Measurements from ENCODE around the gene TNFSF12.

Gene TNFSF12

DNA sequence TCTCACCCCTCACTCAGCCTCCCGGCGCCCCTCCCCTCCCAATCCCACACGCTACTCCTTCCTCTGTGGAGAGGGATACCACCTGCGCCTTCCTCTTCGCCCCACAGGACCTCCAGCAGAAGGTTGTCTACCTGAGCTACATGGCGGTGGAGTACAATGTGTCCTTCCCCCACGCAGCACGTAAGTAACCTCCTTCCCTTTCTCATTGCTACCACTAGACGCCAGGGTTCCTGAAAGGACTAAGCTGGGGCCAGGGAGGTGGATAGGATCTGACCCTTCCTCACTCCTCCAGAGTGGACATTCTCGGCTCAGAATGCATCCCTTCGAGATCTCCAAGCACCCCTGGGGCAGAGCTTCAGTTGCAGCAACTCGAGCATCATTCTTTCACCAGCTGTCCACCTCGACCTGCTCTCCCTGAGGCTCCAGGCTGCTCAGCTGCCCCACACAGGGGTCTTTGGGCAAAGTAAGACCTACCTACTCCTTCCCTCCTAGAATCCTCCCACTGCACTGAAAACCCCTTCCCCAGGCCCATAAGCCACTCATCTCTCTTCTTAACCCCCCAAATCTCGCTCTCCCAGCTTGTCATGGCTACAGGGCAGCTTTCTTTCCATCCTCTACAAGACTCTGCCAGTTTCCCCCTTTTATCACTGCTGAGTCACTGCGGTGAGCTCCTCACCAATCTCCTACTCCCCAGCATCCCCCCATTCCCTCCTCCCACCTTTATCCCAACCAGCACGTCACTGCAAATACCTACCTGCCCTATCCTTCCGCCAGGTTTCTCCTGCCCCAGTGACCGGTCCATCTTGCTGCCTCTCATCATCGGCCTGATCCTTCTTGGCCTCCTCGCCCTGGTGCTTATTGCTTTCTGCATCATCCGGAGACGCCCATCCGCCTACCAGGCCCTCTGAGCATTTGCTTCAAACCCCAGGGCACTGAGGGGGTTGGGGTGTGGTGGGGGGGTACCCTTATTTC is 32.0 kb downstream of the TNFSF12 start:
- DNase-seq (ENCODE audit: low read depth), result no peak
- no peak overlapping the region for H3K4me3 ChIP-seq (ENCODE audit: low read length)

DNA sequence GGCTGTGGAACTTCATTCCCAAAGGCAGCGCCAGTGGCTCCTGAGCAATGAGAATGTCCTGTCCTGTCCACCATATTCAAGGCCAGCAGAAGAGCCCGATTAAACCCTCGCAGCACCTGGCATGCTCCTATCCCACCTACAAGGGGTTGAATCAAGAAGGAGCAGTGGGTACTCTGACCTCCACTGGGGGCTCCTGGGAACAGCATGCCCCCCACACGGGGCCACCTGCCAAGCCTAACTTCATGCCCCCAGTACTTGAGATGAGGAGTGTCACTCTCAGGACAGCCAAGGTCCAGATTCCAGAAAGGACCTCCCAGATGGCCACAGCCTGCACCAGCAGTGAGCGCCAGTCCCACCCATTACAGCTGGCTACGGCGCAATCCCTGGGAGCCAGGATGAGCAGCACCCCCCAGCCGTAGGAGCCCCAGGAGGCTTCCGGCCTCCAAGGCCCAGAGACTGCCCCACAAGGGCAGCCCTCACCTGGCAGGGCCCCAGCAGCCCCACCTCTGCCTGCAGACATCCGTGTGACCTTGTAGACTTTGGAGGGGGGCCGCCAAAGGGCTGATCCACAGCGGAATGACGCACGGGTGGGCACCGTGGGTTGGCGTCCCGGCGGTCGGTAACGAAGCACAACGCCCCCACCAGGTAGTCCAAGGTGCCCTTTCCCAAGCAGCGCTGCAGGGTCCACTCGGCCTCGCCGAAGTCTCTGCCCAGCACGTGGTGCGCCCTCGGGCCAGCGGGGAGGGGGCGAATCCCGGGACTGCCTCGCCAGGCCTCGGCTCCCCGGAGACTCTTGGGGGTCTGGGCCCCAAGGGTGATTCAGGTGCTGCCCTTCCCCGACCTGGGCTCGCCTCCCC is 33.8 kb downstream of the TNFSF12 start:
- H3K4me3 ChIP-seq (ENCODE audit: low read length), result no peak overlapping the region
- TF ChIP-seq, protein P1, sequence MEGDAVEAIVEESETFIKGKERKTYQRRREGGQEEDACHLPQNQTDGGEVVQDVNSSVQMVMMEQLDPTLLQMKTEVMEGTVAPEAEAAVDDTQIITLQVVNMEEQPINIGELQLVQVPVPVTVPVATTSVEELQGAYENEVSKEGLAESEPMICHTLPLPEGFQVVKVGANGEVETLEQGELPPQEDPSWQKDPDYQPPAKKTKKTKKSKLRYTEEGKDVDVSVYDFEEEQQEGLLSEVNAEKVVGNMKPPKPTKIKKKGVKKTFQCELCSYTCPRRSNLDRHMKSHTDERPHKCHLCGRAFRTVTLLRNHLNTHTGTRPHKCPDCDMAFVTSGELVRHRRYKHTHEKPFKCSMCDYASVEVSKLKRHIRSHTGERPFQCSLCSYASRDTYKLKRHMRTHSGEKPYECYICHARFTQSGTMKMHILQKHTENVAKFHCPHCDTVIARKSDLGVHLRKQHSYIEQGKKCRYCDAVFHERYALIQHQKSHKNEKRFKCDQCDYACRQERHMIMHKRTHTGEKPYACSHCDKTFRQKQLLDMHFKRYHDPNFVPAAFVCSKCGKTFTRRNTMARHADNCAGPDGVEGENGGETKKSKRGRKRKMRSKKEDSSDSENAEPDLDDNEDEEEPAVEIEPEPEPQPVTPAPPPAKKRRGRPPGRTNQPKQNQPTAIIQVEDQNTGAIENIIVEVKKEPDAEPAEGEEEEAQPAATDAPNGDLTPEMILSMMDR (conservative IDR thresholded peaks at IDR 0.05; ENCODE audit: low read depth, low read length), result no peak
- no peak for DNase-seq (ENCODE audit: low read depth)

More for the DNA sequence above, 32.0 kb downstream of the TNFSF12 start:
- TF ChIP-seq, protein P1 (conservative IDR thresholded peaks at IDR 0.05; ENCODE audit: low read depth, low read length), result no peak

DNA sequence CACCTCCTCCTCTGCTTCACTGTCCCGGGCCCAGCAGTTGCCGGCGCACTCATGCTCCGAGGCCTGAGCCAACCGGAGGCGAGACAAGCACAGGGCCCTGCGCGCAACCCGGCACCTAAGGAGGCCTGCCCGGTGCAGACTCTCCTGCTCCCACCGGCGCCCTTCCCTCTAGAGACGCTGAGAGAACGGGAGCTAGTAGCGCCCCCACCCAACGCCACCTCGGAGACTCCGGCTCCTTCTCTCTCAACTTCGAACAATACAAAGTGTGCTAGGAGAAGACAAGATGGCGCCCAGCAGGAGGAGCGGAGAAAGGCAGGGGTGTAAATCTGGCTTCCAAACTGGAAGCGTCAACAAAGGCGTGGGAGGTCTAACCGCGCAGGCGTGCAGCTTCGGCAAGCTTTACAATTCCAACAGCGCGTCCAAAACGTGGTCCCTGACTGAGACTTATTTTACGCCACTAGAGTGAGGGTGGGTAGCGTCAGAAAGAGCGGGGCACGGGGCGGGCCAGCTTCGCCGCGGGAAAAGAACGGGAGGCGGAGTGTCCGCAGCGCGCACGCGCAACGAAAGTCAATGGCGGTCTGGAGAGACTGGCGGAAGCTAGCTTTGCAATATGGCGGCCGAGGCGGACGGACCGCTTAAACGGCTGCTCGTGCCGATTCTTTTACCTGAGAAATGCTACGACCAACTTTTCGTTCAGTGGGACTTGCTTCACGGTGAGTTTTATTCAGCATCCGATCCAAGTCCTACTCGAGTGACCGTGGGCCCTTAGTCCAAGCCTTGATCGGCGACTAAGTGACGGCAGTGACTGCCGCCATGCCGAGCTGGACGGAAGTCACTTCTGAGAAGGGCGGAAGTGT is 34.6 kb downstream of the TNFSF12 start, which contains the start of gene MPDU1:
TSS of gene MPDU1 (plus strand) at position 600 of the 857 bp plus-strand sequence. CDS start at position 611, 11 bp downstream.
- peak; percentile 84 for DNase-seq (ENCODE audit: low read depth)
- H3K4me3 ChIP-seq (ENCODE audit: low read length), result peak within 1 kb of the TSS; percentile 71
- TF ChIP-seq, protein P1 (conservative IDR thresholded peaks at IDR 0.05; ENCODE audit: low read depth, low read length), result no peak

DNA sequence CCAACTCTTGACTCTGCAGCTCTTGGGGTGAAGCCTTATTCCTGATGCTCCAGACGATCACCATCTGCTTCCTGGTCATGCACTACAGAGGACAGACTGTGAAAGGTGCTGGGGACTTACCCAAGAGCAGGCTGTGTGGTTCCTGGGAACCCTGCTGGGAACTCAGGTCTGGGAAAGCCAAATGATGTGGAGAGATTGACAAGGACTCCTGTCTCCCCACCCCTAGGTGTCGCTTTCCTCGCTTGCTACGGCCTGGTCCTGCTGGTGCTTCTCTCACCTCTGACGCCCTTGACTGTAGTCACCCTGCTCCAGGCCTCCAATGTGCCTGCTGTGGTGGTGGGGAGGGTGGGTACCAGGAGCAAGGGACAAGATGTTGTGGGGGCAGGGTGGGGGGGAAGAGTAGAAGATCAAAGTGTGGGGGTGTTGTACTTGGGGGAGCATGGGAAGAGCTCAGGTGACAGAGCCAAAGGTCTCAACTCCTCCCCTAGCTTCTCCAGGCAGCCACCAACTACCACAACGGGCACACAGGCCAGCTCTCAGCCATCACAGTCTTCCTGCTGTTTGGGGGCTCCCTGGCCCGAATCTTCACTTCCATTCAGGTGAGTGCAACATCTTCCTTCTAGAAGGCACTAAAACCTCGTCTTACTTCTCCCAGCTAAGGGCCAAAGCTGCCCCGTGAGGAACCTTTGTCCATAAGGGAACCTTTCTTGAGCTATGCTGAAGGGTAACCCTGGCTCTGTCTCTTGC is 38.0 kb downstream of the TNFSF12 start:
- H3K4me3 ChIP-seq (ENCODE audit: low read length), result no peak overlapping the region
- TF ChIP-seq, protein P1 (conservative IDR thresholded peaks at IDR 0.05; ENCODE audit: low read depth, low read length), result peak; percentile 26
- DNase-seq (ENCODE audit: low read depth), result no peak

DNA sequence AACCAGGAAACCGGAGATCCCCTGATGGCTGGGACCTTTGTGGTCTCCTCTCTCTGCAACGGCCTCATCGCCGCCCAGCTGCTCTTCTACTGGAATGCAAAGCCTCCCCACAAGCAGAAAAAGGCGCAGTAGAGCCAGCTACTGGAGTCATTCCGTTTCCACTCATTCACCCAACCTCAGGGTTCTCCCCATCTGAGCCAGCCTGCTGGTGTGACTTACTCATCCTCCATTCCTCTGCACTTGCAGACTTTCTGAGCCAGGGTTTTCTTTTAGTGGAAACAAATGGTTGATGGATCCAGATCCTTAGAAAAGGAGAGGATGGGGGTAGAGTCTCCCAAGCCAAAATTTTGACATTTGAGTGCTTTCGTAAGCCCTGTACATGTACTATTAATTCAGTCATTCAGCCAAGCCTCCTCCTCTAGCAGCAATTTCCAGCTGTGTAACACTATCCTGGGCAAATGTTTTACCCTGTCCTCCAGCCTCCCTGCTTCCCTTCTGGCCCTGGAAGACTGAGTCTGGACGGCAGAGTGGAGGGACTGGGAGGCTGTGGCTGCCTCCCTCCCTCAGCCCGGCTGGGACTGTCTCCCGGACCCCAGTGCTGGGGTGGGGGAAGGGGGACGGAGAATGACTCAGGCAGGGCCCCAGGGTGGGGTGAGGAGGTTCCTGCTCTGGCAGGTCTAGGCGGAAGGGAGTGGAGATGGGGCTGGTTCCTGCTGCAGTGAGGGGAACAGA is 38.7 kb downstream of the TNFSF12 start:
- peak overlapping the region; percentile 8 for H3K4me3 ChIP-seq (ENCODE audit: low read length)
- peak; percentile 36 for DNase-seq (ENCODE audit: low read depth)
- TF ChIP-seq, protein P1 (conservative IDR thresholded peaks at IDR 0.05; ENCODE audit: low read depth, low read length), result peak; percentile 9
